Fibroblast of pulmonary artery (primary cell): Measurements from ENCODE around the gene XXYLT1.

Experiments
- DNase-seq: peaks from one replicate; pipeline ENCODE4 v3.0.0-alpha.2; 2010; ENCODE audit warnings: low read depth
- H3K4me3 ChIP-seq: replicated peaks from 2 replicates; pipeline ENCODE4 v1.5.1; 2011; ENCODE audit warnings: low read depth, mild to moderate bottlenecking, control low read depth, low read length, moderate library complexity
- TF ChIP-seq, protein P1 (sequence below): IDR thresholded peaks from 2 replicates; pipeline ENCODE4 v1.5.1; 2011; ENCODE audit warnings: mild to moderate bottlenecking, control low read depth, low read length, inconsistent platforms; ENCODE audit errors: missing control alignments

Gene XXYLT1

DNA sequence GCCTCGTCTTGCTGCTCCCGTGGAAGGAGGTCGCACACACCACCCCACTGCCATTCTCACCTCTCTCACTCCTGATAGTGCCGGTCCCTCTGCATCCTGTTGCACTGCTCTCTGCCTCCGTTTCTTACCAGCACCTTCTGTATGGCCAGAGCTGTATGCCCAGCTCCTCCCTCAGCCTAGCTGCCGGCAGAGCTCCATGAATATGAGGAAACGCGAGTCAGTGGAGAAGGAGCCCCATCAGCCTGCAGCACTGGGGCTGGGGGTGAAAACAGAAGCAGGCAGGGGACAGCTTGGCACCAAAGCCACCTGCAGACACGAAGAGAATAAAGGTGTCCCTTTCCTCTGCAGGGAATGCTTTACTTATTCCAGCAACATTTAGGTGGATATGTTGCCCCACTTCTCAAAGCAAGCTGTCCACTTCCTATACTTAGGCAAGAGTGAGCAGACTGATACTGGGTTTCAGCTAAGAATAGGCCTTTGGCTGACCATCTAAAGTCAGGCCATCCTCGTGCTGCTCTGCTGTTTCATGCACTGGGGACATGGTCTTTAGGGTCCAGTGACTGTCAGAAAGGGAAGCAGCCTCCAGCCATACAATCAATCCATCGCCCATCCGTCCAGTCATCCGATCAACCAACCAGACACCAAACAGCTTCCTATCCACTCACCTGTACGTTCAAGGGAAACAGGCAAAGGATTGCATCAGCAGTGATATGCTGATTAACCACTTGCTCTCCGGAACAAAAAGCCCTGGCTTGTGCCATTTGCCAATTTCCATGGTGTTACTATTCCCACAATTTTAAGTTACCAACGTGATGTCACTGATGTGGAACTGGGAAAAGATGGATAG, 222.7 kb downstream of the XXYLT1 start:
- TF ChIP-seq, protein P1, sequence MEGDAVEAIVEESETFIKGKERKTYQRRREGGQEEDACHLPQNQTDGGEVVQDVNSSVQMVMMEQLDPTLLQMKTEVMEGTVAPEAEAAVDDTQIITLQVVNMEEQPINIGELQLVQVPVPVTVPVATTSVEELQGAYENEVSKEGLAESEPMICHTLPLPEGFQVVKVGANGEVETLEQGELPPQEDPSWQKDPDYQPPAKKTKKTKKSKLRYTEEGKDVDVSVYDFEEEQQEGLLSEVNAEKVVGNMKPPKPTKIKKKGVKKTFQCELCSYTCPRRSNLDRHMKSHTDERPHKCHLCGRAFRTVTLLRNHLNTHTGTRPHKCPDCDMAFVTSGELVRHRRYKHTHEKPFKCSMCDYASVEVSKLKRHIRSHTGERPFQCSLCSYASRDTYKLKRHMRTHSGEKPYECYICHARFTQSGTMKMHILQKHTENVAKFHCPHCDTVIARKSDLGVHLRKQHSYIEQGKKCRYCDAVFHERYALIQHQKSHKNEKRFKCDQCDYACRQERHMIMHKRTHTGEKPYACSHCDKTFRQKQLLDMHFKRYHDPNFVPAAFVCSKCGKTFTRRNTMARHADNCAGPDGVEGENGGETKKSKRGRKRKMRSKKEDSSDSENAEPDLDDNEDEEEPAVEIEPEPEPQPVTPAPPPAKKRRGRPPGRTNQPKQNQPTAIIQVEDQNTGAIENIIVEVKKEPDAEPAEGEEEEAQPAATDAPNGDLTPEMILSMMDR: no peak
- DNase-seq: no peak
- no peak overlapping the region for H3K4me3 ChIP-seq

DNA sequence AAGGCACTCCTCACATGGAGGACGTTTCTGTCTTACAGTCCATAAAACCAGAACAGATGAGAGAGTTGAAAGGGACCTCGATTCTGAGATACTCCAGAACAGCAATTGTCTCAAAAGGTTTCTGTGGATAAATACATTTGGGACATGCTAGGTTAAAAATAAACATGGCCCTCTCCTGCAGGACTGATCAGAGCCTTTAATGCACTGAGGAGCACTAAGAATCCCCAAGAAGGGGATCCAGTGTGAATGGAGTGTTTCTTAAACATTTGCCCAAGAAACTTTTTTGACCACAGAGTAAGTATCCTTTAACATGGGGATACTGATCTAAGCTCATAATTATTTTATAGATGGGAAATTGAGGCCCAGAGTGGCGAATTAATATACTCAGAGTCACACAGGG, 223.4 kb downstream of the XXYLT1 start:
- no peak for DNase-seq
- TF ChIP-seq, protein P1: no peak
- no peak overlapping the region for H3K4me3 ChIP-seq

DNA sequence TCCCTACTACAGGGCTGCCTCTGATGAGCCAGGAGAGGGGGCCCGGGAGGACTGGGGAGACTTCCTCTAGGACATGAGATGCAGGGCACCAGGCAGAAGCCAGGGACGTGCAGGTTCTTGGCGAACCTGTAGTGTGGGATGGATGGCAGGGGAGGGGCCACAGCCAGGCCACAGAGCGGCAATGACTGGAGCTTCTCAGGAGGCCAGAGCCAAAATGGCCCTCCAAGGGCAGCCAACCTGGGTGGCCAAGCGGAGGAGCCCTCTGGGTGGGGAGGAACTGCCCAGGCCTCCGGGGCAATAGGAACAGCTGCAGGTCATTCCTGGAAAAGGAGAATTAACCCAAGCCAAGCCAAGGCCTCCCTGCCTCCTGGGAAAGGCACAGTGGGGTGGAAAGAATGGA, 224.5 kb downstream of the XXYLT1 start:
- TF ChIP-seq, protein P1: no peak
- no peak overlapping the region for H3K4me3 ChIP-seq
- DNase-seq: no peak

DNA sequence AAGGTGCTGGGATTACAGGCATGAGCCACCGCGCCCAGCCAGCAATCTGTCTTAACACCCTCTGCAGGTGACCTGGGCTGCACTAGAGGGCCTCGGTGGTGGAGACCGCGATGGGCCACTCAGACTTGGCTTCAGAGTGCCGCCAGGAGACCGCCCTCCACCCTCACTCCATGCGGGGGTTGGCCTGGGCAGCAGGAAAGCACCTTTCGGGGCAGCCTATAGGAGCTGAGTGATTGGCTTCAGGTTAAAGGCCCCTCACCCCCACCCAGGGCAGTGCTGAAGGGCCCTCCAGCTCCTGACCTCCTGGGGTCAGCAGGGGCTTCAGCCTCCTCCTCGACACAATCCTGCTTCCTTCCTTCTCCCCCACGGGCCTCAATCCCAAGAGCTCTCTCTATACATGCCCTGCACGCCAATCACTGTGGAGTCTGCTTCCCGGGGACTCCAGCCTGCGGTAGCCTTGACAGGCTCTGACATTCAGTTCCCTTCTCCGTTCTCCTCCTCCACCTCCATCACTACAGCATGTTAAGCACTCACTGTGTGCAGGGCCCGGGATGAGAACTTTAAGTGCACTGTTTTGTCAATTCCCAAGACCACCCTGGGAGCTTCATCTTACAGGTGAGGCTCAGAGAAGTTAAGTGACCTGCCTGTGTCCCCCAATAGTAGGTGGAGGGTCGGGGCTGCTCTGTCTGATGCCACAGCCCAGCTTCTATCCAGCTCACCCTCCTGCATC, 225.3 kb downstream of the XXYLT1 start:
- H3K4me3 ChIP-seq: no peak overlapping the region
- TF ChIP-seq, protein P1: no peak
- no peak for DNase-seq

DNA sequence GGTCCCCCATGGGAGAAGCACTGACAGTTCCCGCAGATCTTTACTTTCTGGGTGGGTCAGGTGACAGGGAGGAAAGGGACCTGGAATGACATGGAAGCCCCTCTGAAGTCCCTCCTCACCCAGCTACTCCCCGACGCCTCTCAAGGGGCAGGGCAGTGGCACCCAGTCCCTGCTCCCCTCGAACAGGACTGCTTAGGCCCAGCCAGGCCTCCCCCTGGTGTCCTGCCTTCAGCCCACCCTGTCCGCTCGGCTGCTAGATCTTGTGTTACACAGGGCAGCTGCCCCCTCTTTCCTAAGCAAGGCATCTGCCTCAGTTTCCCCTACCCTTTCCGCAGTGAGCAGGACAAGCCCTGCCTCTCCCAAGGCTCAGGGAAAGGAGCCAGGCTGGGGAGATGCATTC, 226.5 kb downstream of the XXYLT1 start:
- TF ChIP-seq, protein P1: no peak
- DNase-seq: no peak
- H3K4me3 ChIP-seq: no peak overlapping the region

DNA sequence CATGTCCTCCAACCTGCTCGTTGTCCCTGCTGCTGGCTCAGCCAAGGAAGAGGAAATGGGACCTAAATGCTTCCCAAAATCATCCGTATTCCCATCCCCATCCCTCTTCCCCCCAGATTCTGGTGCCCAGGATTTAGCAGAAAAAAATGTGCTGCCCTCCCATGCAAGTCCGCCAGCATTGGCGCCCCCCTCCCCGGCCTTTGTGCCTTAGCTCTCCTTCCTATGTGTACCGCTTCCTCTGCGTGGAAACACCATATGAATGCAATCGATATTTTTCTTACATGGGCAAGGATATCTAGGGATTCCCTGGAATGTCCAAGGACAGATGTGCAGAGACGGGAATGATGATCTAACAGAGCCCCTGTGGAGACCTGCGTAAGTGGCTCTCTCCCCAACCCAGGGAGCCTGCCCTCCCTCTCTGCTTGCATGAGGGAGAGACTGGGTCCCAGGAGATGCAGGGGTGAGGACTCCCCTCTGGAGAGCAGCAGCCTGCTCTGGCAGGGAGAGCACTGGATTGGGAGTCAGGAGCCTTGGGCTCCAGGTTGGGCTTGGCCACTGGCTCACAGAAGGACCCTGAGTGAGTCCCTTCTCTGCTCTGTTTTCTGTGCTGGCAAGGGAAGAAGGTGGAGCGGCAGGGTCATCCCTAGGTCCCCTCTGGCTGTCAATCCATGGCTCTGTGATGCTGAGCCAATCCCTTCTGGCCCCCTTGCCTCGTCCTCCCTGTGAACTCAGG, 227.2 kb downstream of the XXYLT1 start:
- no peak overlapping the region for H3K4me3 ChIP-seq

More for the DNA sequence above, 227.2 kb downstream of the XXYLT1 start:
- TF ChIP-seq, protein P1: no peak
- no peak for DNase-seq
